HG03097 (cell line): ENCODE results near the gene COMMD3.

Source experiments
- ATAC-seq: cut with Tn5 transposase; IDR thresholded peaks from one replicate; pipeline ENCODE4 v1.9.1; 2021; ENCODE audit not compliant: unreplicated experiment, low FRiP score

The COMMD3 gene

DNA sequence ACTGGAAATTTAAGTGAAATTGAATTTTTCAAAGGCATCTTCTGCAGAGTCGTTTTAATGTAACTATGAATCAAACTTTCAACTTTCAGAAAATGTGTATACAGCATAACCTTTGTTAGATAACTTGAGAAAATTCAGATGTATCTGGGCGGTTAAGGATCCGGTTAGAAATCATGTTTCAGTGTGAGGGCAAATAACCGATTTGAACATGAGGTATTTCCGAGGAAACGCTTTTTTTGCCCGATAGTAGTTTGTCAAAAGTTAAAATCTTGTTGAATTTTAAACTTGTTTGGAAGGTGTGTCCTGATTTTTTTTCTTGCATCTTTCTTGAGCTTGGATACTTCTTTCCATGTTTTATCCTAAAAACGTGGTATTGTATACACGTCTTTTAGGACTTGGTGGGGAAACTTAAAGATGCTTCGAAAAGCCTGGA lies 3.4 kb downstream of the COMMD3 start:
- ATAC-seq: no peak

DNA sequence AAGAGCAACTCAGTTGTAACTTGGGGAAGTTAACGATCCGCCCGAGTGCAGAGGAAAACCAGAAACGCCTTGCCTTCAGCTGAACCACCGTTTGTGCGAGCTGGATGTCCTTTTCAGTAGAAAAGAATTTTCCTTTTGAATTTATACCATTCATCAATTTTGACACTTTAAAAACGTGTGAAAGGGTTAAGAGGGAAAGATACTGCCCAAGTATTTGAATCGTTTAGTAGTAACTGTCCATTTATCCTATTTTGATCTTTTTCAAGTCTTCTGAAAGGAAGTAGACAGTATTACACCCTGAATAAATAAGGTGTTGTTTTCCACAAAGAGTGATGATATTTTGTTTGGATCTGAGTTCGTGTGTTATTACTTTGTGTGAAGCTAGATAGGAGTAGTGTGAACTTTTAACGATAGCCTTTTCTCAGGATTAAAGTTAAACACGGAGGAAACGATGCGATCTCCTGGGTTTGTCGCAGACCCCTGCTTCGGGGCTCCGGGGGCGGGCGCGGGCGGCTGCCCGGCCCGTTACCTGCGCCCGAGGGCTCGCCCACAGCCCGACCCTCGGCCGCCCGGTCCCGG lies 3.9 kb downstream of the COMMD3 start:
- no peak for ATAC-seq

- ATAC-seq: no peak
Observed at GRCh38 chr10:22320591-22321155, 4.5 kb downstream of the COMMD3 start, which contains the start of gene BMI1. Gene BMI1, plus strand, starts transcription at chr10:22321099. Its CDS starts 5,351 bp downstream, at chr10:22326450.

- no peak for ATAC-seq
Observed at GRCh38 chr10:22321156-22321923, 5.2 kb downstream of the COMMD3 start.

GRCh38 chr10:22321924-22322640 lies 5.9 kb downstream of the COMMD3 start:
- no peak for ATAC-seq

- no peak for ATAC-seq
Observed at GRCh38 chr10:22322641-22323160, 6.5 kb downstream of the COMMD3 start.

DNA sequence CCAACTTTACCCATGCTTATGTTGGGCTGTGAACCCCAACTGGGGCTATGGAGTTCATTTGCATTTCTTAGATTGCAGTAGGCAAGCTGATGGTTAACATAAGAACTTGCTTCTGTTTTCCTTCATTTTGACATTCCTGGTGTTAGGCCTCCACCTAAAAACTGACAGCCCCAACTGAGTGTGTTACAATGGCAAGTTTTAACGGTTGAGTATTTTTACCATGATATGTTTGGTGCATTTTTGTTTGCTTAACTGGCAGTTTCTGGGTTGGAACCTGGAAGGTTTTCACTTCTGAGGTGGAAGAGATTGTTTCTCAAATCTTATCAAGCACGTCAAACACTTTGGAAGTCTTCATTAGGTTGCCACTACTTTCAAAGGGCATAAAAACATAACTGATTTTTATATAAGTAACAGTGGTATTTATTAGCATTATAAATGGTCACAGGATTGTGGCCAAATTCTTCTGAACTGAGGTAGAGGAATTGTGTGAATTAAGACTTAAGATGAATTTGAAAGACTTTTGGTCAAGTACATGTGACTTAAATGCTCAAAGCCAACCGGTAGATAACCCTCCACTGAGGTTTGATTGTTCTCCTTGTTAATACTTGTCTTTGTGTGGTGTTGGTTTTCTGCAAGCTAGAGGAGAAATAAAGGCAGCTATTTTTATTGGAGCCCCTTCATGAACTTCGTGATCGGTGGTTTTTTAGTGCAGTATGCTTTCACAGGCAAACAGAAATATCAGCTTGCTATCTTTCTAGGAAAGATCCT lies 7.5 kb downstream of the COMMD3 start:
- ATAC-seq: no peak

GRCh38 chr10:22324413-22324812 lies 8.2 kb downstream of the COMMD3 start:
- ATAC-seq: no peak

DNA sequence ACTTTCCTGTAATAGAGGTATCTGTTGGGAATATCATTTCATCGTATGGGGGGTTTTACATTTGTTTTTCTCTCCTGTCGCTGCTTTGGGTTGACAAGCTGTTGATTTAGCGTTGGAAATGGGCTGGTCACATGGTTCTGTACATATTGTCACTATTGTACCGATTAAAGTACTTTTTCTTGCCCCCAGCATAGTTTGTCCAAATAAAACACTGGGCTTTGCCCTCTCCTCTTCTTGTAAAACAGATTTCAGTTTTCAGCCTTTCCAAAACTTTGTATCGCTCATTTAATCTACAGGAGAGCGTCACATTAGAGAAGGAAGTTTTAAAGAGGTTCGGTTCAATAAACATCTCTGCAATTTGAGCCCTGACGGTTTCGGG lies 8.7 kb downstream of the COMMD3 start:
- ATAC-seq: no peak

DNA sequence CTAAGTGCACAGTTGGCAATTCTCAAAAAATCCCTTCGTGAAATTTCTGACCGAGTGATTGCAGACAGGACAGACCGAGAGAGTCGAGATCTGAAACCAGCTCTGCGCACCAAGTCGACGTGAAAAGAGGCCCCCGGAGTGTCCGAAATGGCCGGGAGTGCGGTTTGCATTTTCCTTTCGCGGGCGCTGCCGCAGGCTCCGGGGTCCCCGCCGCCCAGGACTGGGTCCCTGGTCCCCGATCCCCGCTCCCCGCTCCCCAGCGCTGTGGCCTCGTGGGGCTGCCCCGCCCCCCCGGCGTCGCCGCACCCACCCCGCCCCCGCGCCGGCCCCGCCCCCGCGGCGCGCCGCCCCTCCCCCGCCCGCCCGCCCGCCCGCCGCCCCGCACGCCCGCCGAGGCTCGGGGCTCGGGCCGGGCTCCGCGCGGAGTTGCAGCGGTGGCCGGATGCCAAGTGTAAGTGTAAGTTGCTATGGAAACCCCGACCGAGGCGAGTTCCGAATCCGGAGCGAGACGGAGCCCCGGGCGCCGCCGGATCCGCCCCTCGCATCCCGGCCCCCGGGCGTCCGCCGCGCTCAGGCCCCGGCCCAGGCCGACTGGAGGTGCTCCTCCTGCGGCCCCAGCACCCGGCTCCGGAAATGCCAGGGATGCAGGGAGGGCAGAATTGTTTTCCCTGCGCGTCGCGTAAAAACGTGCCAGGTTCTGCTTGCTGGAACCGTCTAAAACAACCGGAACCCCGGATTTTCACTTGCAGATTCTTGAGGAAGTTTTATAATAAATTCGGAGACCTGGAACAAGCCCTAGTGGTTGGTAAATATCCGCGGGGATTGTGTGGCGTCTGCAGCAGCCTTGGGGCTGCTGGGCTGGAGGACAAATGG lies 9.3 kb downstream of the COMMD3 start:
- peak; percentile 52 for ATAC-seq

DNA sequence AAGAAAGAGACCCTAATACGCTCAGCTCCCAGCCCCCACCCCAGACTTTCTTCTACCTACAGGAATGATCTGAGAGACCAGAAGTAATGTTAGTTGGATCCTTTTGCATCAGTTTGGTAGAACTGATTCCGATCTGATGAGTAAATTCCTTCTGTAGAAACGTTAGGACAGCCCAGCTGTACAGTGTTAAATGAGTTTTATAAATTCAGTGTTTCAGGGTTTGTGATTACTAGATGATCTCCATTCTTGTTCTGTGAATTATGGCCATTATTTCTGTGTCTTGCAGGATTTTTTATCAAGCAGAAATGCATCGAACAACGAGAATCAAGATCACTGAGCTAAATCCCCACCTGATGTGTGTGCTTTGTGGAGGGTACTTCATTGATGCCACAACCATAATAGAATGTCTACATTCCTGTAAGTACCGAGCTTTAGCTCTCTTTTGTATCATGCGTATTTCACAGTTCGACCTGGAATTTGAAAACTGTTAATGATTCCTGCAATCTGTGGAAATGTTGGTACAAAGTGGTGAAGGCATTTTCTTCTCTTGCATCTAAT lies 10.0 kb downstream of the COMMD3 start:
- ATAC-seq: no peak

DNA sequence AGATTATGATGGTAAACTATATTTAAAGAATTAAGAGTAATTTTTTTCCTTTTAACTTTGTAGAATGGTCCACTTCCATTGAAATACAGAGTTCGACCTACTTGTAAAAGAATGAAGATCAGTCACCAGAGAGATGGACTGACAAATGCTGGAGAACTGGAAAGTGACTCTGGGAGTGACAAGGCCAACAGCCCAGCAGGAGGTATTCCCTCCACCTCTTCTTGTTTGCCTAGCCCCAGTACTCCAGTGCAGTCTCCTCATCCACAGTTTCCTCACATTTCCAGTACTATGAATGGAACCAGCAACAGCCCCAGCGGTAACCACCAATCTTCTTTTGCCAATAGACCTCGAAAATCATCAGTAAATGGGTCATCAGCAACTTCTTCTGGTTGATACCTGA lies 13.0 kb downstream of the COMMD3 start:
- no peak for ATAC-seq

DNA sequence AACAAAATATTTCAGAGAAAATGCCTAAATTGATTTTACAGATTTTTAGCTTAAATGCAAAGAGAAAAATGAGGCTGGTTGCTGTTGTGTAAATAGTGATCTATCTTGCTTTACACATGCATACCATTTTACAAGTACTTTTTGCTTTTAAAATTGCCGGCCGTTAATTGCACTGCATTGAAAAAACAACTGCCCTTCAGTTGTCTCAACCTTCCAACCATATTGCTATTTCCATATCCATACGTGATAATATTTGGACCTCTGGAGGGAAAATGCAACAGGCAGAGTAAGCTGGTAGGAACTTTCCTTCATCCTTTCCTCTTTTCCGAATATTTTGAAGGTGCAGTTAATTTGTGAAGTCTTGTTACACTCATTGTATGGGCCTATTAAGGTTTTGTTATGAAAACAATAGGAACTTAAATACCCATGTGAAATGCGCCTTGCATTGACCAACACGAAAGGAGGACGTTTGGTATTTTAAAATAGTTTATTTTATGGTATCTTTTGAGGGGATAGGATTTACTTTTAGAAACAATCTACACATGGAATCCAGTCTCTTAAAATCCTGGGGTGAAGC lies 16.0 kb downstream of the COMMD3 start:
- no peak for ATAC-seq

GRCh38 chr10:22333167-22333974 lies 17.2 kb downstream of the COMMD3 start:
- no peak for ATAC-seq

GRCh38 chr10:22333975-22334282 lies 17.7 kb downstream of the COMMD3 start:
- ATAC-seq: no peak

- no peak for ATAC-seq
Observed at GRCh38 chr10:22334414-22335172, 18.4 kb downstream of the COMMD3 start.

DNA sequence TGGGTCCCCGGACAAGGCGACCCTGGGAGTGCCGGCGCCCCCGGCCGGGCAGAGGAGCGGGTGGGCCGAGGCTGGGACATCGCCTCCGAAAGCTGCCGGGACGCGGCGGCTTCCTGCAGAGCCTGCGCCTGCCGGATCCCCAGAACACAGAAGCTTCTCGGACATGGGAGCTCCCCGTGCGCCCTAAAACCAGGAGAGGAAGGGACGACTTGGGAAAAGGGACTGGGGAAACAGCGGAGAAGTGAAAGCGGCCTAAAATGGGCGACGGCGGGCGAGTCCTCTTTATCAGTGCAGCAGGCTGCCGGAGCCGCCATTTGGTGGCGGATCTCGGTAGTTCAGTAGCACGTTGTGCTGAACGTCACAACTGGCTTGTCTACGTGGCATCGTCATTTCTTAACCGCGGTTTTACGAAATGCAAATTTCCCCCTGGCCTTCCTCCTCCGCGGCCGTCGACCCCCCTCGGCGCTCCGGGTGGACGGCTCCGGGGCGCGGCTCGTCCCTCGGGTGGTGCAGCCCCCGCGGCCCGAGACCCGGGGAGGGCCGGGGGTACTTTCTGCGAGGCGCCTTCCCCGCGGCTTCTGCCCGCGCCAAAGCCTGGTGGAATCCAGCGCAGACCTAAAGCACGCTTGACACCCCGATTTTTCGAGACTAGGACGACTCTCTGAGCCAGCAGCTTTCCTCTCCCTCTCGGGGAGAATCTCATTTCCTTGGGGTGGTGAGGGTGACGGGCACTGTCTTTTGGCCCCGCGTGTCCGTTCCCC lies 19.2 kb downstream of the COMMD3 start:
- peak; percentile 39 for ATAC-seq
